ENCODE results near the gene ZEB2. TPM values are rescaled to one million over a fixed set of nuclear protein-coding genes. Genes with fewer than 3 reads are reported as not detected.

ZEB2 gene
- total and polyA plus RNA-seq, 10 of the 15 experiments (the other 5 are each of a cell fraction or from before 2014, with no cell fraction given), result 0.14 to 3.2 (median 0.84) TPM

DNA sequence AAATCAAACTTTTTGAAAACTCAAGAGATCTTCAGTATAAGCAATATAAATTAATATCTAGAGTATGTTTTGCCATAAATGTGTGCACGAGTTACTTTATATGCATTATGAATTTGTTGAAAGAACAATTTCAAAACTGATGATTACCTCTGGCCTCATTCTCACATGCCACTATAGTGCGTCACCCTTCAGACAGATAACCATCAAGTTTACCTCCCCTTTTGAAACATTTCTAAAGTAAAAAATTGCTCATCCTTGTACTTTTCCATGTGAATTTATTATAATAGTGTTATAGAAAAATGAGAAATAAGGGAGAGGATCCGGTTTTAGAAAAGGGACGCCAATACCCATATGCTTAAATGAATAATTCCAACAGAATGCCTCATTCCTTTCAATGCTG, 38.3 kb downstream of the ZEB2 start:
- ATAC-seq (no peak), FAIRE-seq (no peak), DNase-seq (ENCODE audit: low read depth, low spot score) (no peak)
- RAD21 ChIA-PET (ENCODE audit: unreplicated experiment), result no interaction called here
- WGBS (ENCODE audit: insufficient coverage, insufficient replicate concordance, low lambda C conversion rate, missing lambda C conversion rate), result 76% methylated on average over 4 of the region's 4 CpGs
- Histone ChIP-seq H4K20me1 (ENCODE audit: control insufficient read depth, insufficient read depth) (no peaks in the 10 kb centered on the region), H3K79me2 (ENCODE audit: control insufficient read depth, insufficient read depth, low read length) (no peaks in the 10 kb centered on the region), H3K36me3 (ENCODE audit: control insufficient read depth in 2 of 2, insufficient read depth in 2 of 2, low read length in 1 of 2) (no peaks in the 10 kb centered on the region), H3K4me3 (no peak overlapping the region), H3K9me3 (replicated peaks; ENCODE audit: control insufficient read depth, insufficient read depth, low read length) (no peaks in the 10 kb centered on the region), H2AFZ (ENCODE audit: control insufficient read depth, low read depth, low read length) (no peak overlapping the region), H3K27ac (ENCODE audit: control insufficient read depth, insufficient read depth) (no peak overlapping the region), H3K27me3 (replicated peaks in 1 of 2; ENCODE audit: control insufficient read depth in 2 of 2, insufficient read depth in 2 of 2, low read length in 1 of 2) (peaks cover 0 to 2% of the 10 kb centered on the region in 2 experiments; a peak in 1 of 4 replicates), H3K4me2 (ENCODE audit: control insufficient read depth, insufficient read depth) (no peak overlapping the region), H3K4me1 (ENCODE audit: control insufficient read depth, insufficient read depth, low read length) (no peaks in the 10 kb centered on the region), H3K9ac (ENCODE audit: control insufficient read depth, insufficient read depth, low read length) (no peak overlapping the region)
- POLR2A ChIA-PET, result no interaction called here
- BruUV-seq (replicated peaks), result no TSS peak
- TF ChIP-seq HCFC1 (IDR thresholded peaks at IDR 0.05; ENCODE audit: low read length) (no peak), ZNF207 (IDR thresholded peaks at IDR 0.05; ENCODE audit: borderline replicate concordance) (no peak), ATF7 (IDR thresholded peaks at IDR 0.05; ENCODE audit: low read depth) (no peak), KAT2A (conservative IDR thresholded peaks at IDR 0.05; ENCODE audit: control insufficient read depth, low read depth, low read length) (no peak)
- TF ChIP-seq, protein P1, sequence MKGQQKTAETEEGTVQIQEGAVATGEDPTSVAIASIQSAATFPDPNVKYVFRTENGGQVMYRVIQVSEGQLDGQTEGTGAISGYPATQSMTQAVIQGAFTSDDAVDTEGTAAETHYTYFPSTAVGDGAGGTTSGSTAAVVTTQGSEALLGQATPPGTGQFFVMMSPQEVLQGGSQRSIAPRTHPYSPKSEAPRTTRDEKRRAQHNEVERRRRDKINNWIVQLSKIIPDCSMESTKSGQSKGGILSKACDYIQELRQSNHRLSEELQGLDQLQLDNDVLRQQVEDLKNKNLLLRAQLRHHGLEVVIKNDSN (IDR thresholded peaks at IDR 0.05; ENCODE audit: borderline replicate concordance, extremely low read length, insufficient read depth, low read depth, low read length), result no peak
- in situ Hi-C loops (cut with MboI), result no loop called here
- intact Hi-C loops (cut with micrococcal nuclease; ENCODE audit: unreplicated experiment), result no loop called here
- CTCF ChIA-PET, result no interaction called here
- SMC1A ChIA-PET (ENCODE audit: uncharacterized antibody, unreplicated experiment), result no interaction called here

GRCh38 chr2:144481109-144481508, 38.8 kb downstream of the ZEB2 start:
- Histone ChIP-seq H3K27me3 (replicated peaks in 1 of 2; ENCODE audit: control insufficient read depth in 2 of 2, insufficient read depth in 2 of 2, low read length in 1 of 2) (peaks cover 0 to 2% of the 10 kb centered on the region in 2 experiments; a peak in 1 of 4 replicates), H3K9ac (ENCODE audit: control insufficient read depth, insufficient read depth, low read length) (no peak overlapping the region), H3K4me2 (ENCODE audit: control insufficient read depth, insufficient read depth) (no peak overlapping the region), H3K27ac (ENCODE audit: control insufficient read depth, insufficient read depth) (no peak overlapping the region), H3K79me2 (ENCODE audit: control insufficient read depth, insufficient read depth, low read length) (no peaks in the 10 kb centered on the region), H3K4me1 (ENCODE audit: control insufficient read depth, insufficient read depth, low read length) (no peaks in the 10 kb centered on the region), H3K4me3 (no peak overlapping the region), H3K9me3 (replicated peaks; ENCODE audit: control insufficient read depth, insufficient read depth, low read length) (no peaks in the 10 kb centered on the region), H4K20me1 (ENCODE audit: control insufficient read depth, insufficient read depth) (no peaks in the 10 kb centered on the region), H3K36me3 (ENCODE audit: control insufficient read depth in 2 of 2, insufficient read depth in 2 of 2, low read length in 1 of 2) (no peaks in the 10 kb centered on the region), H2AFZ (ENCODE audit: control insufficient read depth, low read depth, low read length) (no peak overlapping the region)
- ATAC-seq (no peak), DNase-seq (ENCODE audit: low read depth, low spot score) (no peak), FAIRE-seq (no peak)
- intact Hi-C loops (cut with micrococcal nuclease; ENCODE audit: unreplicated experiment) (no loop called here), in situ Hi-C loops (cut with MboI) (no loop called here)
- WGBS (ENCODE audit: insufficient coverage, insufficient replicate concordance, low lambda C conversion rate, missing lambda C conversion rate), result 54% methylated on average over 6 of the region's 6 CpGs
- ChIA-PET SMC1A (ENCODE audit: uncharacterized antibody, unreplicated experiment) (interaction anchor here (0.6 kb wide), 1 partner anchor 88 kb away, joined by 4 read pairs; no protein-coding TSS in a partner anchor), CTCF (interaction anchor here (0.7 kb wide), 1 partner anchor 694 kb away, joined by 3 read pairs; no protein-coding TSS in a partner anchor), POLR2A (no interaction called here), RAD21 (ENCODE audit: unreplicated experiment) (no interaction called here)
- BruUV-seq (replicated peaks), result no TSS peak
- TF ChIP-seq CBX5 (IDR thresholded peaks at IDR 0.05; ENCODE audit: low read depth) (no peak), MEF2A (IDR thresholded peaks at IDR 0.05; ENCODE audit: insufficient read depth, low read depth, low read length) (no peak), NRF1 (conservative IDR thresholded peaks at IDR 0.05; ENCODE audit: low read depth, low read length) (no peak), ZNF384 (IDR thresholded peaks at IDR 0.05; ENCODE audit: borderline replicate concordance, low read depth, low read length) (no peak), E4F1 (IDR thresholded peaks at IDR 0.05; ENCODE audit: borderline replicate concordance, partially characterized antibody) (no peak), CHD1 (IDR thresholded peaks at IDR 0.05; ENCODE audit: low read depth, low read length) (no peak), FOS (IDR thresholded peaks at IDR 0.05; ENCODE audit: borderline replicate concordance, extremely low read depth, insufficient read length) (no peak)
- TF ChIP-seq, protein P2, sequence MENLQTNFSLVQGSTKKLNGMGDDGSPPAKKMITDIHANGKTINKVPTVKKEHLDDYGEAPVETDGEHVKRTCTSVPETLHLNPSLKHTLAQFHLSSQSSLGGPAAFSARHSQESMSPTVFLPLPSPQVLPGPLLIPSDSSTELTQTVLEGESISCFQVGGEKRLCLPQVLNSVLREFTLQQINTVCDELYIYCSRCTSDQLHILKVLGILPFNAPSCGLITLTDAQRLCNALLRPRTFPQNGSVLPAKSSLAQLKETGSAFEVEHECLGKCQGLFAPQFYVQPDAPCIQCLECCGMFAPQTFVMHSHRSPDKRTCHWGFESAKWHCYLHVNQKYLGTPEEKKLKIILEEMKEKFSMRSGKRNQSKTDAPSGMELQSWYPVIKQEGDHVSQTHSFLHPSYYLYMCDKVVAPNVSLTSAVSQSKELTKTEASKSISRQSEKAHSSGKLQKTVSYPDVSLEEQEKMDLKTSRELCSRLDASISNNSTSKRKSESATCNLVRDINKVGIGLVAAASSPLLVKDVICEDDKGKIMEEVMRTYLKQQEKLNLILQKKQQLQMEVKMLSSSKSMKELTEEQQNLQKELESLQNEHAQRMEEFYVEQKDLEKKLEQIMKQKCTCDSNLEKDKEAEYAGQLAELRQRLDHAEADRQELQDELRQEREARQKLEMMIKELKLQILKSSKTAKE (IDR thresholded peaks at IDR 0.05; ENCODE audit: low read depth, poor library complexity, severe bottlenecking), result no peak

All from GM12878 (cell line).